GM23248 (cell line): ENCODE data around the gene SMIM43.

Experiments used
- EZH2 ChIP-seq: fragments of 200-600 bp; sonication (generic); IDR thresholded peaks from 2 replicates; pipeline ENCODE4 v1.6.1; 2018; ENCODE audit warnings: antibody characterized with exemption, mild to moderate bottlenecking; ENCODE audit not compliant: insufficient read depth, poor library complexity, severe bottlenecking
- EZH2phosphoT487 ChIP-seq: fragments of 200-600 bp; sonication (generic); IDR thresholded peaks from 2 replicates; pipeline ENCODE4 v1.6.1; 2018; ENCODE audit warnings: antibody characterized with exemption, moderate library complexity, mild to moderate bottlenecking, low read depth; ENCODE audit not compliant: insufficient read depth

- TF ChIP-seq EZH2 (no peak), EZH2phosphoT487 (no peak)
Observed at GRCh38 chr4:121799867-121800501, 35.0 kb upstream of the SMIM43 start.
